A204.1 (cell line): ENCODE measurements around the gene CARD10.

Experiments
- FAIRE-seq: peaks from 2 replicates; lab custom pipeline; 2012; peaks lifted over from hg19 to GRCh38; lab: Jason Lieb, UNC

The CARD10 gene

DNA sequence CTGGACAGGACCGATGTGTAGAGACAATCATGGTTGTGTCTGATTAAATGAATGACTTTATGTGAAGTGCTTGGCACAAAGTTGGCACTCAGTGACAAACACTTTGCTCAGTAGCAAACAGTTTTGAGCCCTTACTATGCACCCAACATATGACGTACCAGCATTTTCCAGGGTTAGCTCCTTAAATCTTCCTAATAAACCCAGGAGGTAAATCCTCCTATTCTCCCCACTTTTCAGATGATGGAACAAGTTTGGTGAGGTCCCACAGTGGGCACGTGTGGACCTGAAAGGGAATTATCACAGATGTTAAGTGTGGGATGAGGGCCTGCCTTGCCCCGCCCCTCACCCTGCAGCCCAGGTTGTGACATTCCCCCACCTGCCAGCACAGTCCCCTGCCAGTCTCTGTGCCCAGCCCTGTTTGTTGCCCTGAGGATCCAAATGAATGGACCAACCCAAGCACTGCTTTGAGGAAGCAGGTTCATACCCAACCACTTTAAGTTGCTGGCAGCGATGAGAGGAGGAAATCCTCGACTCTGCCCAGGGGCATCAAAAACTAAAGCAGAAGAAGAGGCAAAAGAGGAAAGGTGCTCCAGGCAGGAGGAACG, 6.6 kb upstream of the CARD10 start:
- no peak for FAIRE-seq

DNA sequence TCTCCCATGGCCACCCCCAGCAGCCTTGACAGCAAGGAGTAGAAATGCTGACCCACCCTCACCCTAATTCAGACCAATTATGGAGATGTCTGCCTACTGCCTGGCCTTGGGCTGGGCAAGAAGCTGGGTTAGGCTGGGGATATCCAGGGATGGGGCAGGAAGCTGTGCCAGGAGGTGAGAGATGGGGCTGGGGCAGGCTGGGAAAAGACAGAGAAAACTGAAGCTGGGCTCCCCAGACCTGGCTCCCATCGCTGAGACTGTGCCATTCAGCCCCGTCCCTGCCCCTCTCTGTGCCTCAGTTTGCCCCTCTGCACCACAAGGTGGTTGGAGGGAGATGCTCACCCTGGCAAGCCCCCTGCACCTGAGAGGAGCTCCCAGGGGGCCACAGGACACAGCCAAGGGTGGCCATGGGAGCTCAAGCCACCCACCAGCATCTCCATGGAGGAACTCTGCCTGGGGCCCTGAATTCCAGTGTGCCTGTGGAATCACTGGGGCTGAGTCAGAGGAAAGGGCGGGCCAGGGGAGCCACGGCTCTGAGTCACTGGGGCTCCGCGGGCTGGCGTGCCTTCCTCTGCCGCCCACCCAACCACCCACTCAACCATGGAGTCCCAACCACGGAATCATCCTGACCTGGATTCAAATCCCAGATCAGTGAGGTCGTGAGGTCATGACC, 6.0 kb upstream of the CARD10 start:
- no peak for FAIRE-seq

GRCh38 chr22:37522482-37522881, 3.3 kb upstream of the CARD10 start:
- FAIRE-seq: no peak

DNA sequence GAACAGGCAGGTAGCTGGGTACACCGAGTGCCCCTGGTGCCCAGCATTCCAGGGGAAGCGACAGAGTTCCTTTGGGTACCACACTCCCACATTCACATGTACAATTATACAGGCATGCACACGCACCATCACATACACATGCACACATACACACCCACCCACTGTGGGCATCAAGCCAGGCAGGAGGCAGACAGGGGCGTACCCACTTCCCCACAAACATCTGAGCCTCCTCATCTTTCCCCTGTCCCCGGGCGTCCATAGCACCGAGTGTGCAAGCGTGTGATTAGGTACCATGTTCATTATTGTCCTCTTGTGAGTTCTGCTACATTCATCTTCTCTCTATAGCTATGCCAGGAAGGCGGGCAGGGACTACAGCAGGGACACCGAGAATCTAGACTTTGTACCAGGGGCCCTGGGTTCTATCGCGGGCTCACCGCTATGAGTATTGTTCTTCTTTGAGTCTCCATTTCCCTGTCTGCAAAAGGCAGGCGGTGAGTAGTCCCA, 2.1 kb upstream of the CARD10 start:
- FAIRE-seq: no peak

DNA sequence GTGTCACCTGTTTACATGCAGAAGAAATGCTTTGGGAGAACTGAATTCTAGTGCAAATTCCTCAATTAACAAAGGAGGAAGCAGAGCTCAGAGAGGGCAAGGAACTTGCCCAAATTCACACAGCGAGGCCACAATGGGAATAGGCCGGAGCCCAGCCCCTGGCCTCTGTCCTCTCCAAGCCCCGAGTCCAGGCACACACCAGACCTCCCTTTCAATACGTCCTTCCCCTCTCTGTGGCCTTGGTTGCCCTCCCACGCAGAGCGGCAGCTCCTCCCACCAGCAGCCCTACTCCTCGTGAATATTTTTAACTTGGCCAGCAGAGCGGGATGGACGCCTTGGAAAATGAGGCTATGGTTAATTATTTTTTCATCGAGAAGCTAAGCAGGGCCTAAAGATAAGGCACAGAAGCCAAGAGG, 1.6 kb upstream of the CARD10 start:
- no peak for FAIRE-seq

- no peak for FAIRE-seq
Measured at GRCh38 chr22:37518509-37519267, 527 bp downstream of the CARD10 start.

GRCh38 chr22:37517826-37518450, 1.3 kb downstream of the CARD10 start:
- FAIRE-seq: no peak

- FAIRE-seq: no peak
Measured at GRCh38 chr22:37516456-37516855, 2.8 kb downstream of the CARD10 start.

GRCh38 chr22:37515901-37516300, 3.3 kb downstream of the CARD10 start:
- FAIRE-seq: no peak

DNA sequence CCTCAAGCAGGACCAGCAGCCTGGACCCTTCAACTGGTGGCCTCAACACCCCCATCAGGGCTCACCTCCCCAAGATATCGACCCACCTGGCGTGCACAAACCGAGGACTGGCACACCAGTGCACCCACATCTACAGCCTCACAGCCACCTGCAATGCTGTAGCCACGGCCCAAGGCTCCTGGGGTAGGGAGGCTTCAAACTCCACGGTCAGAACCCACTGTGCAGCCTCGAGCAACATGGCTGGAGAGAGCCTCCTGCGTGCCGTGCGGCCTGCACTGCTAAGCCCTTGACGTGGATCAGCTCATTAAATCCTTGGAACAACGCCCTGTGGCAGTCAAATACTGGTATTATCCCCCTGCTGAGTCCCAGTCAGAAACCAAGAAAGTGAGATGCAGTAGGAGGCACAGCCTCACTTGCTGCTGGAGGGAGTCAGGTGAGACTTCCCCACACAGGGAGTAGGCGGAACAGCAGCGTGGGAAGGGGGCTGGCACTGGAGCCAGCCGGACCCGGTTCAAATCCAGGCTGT, 4.6 kb downstream of the CARD10 start:
- FAIRE-seq: no peak

GRCh38 chr22:37511395-37512104, 7.7 kb downstream of the CARD10 start:
- FAIRE-seq: no peak

- no peak for FAIRE-seq
Measured at GRCh38 chr22:37510091-37510490, 9.1 kb downstream of the CARD10 start.

- no peak for FAIRE-seq
Measured at GRCh38 chr22:37509059-37509860, 10.0 kb downstream of the CARD10 start.

GRCh38 chr22:37508431-37508992, 10.7 kb downstream of the CARD10 start:
- FAIRE-seq: no peak

- FAIRE-seq: no peak
Measured at GRCh38 chr22:37507731-37508130, 11.5 kb downstream of the CARD10 start.

- no peak for FAIRE-seq
Measured at GRCh38 chr22:37505989-37506388, 13.2 kb downstream of the CARD10 start.

- no peak for FAIRE-seq
Measured at GRCh38 chr22:37505565-37505964, 13.7 kb downstream of the CARD10 start.

DNA sequence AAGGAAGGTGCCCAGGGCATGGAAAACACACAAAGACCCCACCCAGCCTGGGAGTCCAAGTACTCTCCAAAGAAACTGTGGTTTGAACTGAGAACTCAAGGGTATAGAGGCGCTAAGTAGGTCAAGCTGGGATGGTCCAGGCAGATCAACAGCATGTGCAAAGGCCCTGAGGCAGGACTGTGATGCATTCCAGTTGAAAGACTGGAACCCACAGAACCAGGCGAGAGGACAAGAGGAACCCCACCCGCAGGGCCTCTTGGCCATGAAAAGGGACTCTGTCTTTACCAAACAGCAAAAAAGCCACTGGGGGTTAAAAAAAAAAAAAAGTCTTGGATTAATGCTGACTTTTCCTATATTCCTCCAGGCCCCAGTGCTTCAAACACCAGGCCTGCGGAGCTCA, 14.3 kb downstream of the CARD10 start:
- no peak for FAIRE-seq

- no peak for FAIRE-seq
Measured at GRCh38 chr22:37503850-37504249, 15.4 kb downstream of the CARD10 start.

DNA sequence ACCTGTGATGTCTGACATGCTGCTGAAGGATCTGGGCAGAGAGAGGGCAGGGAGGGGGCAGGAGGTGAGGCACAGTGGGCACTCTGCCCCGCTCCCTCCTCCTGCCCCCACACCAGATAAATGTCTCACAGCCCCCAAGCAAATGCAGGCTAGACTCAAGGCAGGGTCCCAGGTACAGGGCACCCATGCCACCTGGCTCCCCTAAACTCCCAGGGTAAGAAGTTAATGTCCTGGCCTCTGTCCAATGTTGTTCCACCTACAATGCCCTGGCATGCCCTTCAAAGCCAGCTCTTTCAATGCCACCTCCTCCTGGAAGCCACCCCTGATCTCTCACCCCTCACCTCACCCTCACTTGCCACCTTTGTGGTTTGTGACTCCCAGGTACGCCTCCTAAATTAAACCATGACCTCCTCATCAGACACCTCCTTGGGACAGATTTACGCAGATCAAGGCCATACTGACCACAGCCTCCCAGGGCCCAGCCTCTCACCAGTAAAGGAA, 16.0 kb downstream of the CARD10 start:
- no peak for FAIRE-seq
